Measurements from ENCODE around the gene ZDHHC3.
"Not testable (repeated sequence)": the region's sequence is repeated elsewhere in the genome, so short reads cannot be mapped to it uniquely, and the experiment has no call there.

ZDHHC3 gene

DNA sequence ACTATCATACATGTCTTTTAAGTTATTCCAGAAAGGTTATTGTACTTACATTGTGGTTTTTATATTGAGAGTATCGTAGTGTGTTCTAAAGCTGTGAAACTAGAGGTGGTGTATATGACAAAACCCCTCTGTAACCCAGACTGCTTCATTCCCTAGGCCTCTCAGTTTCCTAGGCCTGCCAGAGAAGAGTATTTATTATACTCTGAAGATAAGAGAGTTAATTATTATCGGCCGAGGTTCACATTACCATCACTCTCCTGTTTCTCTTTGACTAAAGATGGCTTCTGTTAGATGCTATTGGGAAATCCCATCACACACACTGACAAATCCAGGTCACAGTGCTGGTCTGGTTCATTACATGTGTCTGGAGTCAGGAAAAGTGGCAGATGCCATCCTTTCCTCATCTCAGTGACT is 20.6 kb upstream of the ZDHHC3 start:
- no peak for DNase-seq (ENCODE audit: low read depth in 2 of 2, low spot score in 1 of 2)

DNA sequence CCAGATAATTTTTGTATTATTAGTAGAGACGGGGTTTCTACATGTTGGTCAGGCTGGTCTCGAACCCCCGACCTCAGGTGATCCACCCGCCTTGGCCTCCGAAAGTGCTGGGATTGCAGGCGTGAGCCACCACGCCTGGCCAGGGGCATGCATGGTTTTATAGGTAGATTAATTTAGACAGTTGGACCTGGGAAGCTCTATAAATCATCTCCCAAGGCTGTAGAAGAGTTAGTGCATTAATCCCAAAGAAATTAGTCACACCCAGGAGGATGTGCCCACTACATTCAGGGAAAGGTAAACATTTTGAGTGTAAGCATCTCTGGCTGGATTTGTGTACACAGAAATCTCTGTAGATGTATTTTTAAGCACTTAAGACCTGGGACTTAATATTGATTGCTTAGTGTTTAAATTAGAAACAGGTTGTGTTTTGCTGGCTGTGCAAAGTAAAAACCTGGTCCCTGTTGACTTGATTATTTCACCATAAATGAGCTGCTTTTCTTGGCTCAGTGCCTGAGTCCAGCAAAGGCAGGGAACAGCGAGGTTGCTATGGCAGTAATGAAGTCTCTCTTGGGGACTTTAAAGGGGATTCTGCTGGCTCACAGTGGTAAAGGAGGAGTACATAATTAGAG is 19.3 kb upstream of the ZDHHC3 start:
- DNase-seq (ENCODE audit: low read depth in 2 of 2, low spot score in 1 of 2), result no peak

DNA sequence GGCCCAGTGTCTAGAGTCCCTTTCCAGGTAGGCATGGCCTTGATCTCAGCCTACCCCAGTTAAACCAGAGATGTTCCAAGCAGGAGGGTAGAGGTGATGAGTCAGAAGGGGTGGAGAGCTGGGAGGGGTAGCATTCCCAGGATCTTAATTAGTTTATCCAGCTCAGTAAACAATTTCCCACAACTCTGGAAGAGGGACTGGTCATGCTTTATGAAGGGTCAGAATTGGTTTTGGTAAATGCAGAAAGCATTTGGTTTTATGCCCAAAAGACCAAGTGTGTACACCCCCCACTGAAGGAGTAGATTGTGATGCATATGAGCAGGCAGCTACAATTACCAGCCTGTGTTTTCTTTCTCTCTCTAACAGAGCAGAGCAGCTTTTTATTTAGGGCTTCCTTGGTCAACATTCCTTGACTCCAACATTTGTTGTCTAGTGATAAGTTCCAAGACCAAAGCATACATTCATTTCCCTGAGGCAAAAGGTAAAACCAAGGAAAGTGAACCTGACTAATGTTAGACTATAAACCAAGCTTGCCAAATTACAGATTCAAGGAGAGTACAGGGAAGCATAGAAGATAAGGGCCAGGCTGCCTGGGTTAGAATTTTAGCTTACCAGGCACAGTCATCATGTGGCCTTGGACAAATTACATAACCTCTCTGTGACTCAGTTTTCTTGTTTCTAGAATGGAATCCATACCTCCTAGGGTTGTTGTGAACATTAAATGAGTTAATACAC is 17.7 kb upstream of the ZDHHC3 start:
- no peak for DNase-seq (ENCODE audit: low read depth in 2 of 2, low spot score in 1 of 2)

DNA sequence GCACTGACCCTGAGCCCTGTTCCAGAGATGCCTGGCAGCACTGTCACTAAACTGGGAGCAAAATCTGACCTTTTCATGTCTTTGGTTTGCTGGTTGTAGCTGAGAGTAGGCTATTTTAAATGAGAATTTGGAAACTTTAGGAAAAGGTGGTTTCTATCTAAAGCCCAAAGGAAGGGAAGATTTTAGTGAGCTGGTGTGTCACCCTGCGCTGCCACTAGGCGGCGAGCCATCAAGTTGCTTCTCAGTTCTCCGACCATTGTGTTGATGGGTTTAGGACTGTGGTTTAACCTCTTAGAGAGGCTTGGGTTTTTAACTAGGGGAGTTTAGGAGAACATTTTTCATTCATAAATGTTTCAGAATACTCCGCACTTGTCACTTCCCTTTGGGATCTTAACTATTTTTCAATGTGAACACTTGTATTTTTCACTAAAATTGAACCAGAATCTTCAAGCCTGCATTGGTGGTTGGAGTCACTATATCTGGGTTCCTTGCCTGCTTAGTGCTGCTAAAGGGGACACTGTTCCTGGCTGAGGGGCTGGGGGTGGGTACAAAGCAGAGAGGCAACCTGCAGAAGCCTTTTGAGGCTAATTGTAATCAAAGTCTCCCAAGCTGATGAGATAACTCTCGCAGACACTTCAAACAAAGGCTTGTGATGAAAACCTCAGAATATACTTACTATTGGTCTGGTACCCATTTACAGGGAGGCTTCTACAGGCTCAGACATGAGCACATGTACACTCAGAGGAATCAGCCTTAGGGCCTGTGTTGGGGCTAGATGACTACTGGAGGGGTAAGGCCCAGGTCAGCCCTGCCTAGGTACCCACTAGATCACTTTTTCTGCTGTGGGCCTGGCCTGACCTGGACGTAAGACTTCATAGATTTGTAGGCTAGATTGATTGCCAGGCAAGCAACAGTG is 16.8 kb upstream of the ZDHHC3 start:
- DNase-seq (ENCODE audit: low read depth in 2 of 2, low spot score in 1 of 2), result no peak

DNA sequence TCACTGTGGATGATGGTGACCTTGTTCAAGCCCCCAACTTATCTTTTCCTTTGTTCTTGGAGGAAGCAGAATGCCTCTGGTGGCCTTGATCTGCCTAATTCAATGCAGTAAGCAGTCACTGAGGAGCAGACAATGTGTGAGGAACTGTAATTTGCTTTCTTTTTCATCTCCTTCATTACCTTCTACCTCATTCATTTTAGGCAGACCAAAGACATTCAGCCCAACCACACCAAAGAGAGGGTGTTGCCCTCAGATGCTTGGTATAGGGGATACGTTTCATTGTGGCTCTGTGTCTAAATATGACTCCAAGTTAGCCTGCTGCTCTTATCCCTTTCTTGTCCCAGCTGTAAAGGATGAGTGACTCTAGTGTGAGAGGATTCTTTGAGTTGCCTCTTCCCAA is 15.4 kb upstream of the ZDHHC3 start:
- DNase-seq (ENCODE audit: low read depth in 2 of 2, low spot score in 1 of 2), result no peak

DNA sequence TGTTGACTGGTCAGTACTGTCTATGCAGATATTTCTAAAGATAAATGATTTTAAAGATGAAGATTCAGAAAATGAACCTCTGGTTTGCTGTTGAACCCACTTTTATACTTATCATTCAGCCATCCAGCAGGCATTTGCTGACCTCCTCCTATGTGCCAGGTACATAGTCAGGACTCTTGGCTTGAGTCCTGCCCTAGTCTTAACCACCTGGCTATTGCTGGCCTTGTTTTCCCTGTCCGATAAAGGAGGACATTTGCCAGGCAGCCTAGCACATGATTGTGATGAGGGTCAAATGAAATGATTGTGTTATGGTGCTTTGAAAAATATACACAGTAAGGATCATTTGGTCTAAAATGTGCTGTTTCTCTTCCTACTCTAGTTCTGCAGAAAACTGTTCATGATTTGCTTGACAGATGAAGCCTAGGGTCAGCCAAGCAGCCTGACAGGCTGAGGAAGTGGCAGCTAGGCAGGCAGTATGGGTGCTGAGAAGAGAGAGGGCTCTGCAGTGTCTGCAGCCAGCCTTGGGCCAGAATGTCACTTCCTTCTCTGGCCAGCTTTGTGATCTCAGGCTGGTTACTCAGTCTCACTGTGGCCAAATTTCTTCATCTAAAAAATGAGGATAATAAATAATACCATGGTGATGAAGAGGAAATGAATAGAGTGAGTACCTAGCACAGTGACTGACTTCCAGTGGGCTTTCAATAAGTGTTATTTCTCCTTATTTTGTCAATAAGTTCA is 13.8 kb upstream of the ZDHHC3 start:
- DNase-seq (ENCODE audit: low read depth in 2 of 2, low spot score in 1 of 2), result no peak

DNA sequence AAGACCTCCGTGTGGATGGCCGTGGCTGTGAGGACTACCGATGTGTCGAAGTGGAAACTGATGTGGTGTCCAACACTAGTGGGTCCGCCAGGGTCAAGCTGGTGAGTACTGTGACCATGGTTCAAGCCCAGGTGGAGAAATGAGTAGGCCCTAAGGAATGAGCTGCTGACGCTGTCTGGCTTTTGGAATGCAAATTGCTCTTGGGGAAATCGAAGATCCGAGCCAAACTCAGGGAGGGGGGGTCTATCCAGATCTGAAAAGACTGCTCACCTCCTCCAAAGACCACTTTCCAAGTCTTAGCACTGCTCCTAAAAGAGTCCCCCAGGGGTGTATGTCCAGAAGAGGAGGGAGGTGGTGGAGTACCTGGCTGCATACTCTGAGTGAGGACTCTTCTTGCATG is 13.2 kb upstream of the ZDHHC3 start:
- DNase-seq (ENCODE audit: low read depth in 2 of 2, low spot score in 1 of 2), result no peak

DNA sequence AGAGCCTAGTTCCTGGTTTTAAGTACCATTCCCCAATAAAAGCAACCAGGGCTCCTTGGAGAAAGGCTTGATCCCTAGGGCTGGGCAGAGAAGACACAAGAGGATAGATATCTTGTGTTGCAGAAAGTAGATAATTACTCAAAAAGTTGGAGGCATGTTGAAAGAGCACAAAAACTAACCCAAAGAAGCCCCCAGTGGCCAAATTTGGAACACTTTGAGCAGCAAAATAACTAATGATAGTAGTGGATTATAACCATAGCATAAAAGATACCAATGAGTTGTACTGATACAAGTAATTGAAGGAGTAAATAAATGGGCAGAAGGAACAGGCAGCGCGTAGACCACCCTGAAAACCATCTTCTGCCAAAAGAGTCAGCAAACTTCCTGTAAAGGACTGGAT is 12.1 kb upstream of the ZDHHC3 start:
- no peak for DNase-seq (ENCODE audit: low read depth in 2 of 2, low spot score in 1 of 2)

DNA sequence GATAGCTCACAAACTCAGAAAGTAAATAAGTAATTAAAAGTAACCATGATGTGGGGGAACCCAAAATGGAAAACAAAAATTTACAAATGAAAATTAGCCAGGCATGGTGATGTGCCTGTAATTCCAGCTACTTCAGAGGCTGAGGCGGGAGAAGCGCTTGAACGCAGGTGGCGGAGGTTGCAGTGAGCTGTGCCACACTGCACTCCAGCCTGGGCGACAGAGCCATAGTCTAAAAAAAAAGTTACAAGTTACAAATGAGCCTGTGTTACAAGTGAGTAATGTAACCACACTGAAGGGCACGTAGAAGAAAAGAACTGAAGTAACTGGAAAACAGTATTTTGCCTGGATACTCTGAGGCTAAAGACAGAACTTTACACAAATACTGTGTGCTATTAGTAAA is 11.4 kb upstream of the ZDHHC3 start:
- DNase-seq (ENCODE audit: low read depth in 2 of 2, low spot score in 1 of 2), result no peak

DNA sequence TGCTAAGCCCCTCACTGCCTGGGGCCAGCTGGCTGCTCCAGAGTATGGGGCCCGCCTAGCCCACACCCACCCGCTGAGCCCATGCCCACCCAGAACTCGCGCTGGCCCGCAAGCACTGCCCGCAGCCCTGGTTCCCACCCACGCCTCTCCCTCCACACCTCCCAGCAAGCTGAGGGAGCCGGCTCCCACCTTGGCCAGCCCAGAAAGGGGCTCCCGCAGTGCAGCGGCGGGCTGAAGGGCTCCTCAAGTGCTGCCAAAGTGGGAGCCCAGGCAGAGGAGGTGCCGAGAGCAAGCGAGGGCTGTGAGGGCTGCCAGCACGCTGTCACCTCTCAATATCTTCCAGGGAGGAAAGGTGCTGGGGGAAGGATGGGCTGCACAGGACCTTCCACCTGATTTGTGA is 10.4 kb upstream of the ZDHHC3 start:
- not testable (repeated sequence) for DNase-seq (ENCODE audit: low read depth in 2 of 2, low spot score in 1 of 2)

DNA sequence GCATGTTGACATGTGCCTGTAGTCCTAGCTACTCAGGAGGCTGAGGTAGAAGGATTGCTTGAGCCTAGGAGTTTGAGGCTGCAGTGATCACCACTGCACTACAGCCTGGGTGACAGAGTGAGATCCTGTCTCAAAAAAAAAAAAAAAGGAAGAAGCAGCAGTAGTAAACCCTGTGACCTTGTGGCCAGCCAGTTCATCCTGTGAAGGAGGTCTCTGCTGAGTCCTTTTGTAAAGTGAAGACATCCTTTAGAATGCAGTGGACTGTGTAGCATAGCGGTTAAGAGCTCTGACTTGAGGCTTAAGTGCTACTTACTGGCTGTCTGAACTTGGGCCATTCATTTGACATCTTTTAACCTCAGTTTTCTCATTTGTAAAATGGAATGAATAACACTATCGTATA is 8.4 kb upstream of the ZDHHC3 start:
- no peak for DNase-seq (ENCODE audit: low read depth in 2 of 2, low spot score in 1 of 2)

DNA sequence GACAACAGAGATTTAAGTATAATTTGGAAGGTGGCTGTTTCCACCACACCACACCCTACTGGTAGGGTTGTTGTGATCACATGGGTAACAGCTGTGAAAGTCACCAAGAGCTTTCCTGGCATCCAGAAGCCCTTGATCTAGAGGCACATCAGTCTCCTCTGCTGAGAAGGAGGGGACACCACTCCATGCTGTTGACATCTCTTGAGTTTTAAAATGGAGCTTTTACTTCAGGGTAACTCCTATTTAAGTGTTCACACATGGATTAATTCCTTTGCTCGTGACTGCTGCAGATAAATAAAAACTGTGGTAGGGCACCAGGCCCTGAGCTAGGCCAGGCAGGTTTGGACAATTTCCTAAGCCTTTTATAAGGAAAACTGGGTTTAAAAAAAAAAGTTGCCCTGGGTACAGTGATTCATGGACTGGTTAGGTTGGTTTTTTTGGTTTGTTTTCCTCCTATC is 7.5 kb upstream of the ZDHHC3 start:
- no peak for DNase-seq (ENCODE audit: low read depth in 2 of 2, low spot score in 1 of 2)

DNA sequence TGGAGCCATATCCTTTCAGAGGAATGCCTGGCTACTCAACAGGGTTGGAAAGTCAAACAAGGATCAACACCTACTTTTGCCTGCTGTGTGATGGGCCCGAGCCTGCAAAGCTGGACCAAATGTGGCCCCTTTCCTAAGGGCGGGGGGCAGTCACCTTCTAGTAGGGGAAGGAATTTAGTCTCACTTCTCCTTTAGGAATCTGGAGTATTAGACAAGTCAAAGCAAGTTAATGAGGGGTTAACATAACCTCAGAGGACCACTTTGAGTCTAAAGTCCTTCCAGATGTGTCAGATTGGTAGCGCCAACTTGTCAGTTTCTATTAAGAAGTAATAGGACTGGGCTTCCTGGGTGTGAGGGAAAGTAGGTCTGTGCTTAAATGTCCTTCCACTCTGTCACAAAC is 6.8 kb upstream of the ZDHHC3 start:
- no peak for DNase-seq (ENCODE audit: low read depth in 2 of 2, low spot score in 1 of 2)

DNA sequence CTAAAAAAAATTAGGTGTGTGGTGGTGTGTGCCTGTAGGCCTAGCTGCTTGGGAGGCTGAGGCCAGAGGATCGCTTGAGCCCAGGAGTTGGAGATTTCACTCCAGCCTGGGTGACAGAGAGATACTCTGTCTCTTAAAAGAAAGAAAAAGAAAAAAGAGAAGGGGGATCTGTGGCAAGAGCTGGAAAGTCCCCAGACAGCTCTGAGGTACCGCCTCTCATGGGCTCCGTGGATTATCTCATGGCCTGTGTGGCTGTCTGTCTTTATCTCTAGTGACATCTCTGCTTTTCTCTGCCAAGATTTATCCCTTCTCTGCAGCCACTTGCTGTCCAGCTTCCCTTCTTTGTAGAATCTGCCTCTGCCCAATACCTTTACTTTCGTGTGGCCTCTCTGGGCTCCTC is 5.8 kb upstream of the ZDHHC3 start:
- no peak for DNase-seq (ENCODE audit: low read depth in 2 of 2, low spot score in 1 of 2)

DNA sequence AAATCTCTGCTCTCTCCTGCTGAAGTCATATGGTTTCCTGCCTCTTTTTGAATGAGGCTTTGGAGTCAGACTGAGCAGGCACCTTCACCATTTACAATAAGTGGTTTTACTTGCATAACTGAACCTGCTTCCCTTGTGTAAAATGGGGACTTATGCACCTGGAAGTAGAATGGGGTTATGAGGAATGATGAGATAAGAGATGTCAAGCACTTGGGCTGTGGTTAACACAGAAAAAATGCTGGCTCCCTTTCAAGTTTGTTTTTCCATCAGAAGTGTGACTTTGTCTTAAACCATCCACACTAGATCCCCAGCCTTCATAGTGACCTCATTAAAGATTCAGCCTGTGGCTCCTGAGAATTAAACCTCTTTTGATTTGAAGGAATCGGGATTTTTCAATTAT is 5.2 kb upstream of the ZDHHC3 start:
- DNase-seq (ENCODE audit: low read depth in 2 of 2, low spot score in 1 of 2), result no peak

DNA sequence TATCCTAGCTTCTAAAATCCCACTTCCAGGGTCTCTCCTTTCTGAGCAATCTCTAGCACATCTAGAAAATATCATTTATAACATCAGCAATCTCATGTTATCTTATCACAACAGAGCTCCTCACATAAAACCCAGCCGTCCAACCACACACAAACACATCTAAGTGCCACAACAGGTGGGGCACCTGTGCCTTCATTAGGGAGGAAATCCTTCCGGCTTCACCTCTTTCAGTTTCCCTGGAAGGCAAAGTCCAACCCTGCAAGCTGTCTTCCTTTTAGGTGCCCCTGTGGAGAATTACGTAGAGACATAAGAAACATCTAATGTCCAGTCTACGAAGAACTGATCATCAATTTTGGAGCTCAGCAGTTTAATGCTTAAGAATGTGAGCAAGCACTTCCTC is 1.6 kb downstream of the ZDHHC3 start:
- no peak for DNase-seq (ENCODE audit: low read depth in 2 of 2, low spot score in 1 of 2)

DNA sequence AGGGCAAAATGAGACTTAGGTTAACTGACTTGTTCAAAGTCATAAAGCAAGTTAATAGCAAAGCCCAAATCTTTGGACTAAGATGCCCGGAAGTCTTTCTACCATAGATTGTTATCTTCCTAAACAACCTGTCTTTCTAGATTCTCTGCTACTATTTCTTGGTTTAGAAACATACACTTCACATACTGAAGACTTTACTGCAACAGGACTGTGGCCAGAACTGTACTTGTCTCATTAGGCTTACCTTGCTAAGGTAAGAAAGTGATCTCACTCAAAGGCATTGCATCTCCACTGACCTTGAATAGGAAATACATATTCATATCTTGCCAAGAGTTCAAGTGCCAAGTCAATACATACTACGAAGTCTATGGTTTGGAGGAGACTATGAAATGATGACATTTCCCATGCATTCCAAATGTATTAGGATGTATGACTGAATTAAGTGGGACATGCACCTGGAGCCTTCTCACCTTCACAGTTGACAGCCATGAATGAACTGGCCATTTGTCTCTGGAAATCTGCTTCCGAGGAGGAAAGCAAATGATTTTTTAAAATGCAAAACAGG is 5.0 kb downstream of the ZDHHC3 start:
- no peak for DNase-seq (ENCODE audit: low read depth in 2 of 2, low spot score in 1 of 2)

DNA sequence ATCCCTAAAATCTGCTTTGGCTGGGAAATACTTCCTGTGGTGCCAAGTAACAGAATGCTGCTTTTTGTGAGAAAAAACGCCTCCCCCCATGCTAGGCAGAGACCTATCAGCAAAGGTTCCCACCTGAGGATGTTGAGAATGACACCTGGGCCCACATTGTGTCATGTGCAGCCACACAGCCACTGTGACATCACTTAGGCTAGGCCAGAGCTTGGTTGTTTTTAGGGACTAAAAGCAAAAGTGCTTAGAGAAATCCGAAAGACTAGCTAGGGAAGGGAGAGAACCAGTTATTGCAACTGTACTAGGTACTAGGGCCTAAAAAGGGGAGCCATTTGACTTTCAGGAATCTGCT is 6.2 kb downstream of the ZDHHC3 start:
- no peak for DNase-seq (ENCODE audit: low read depth in 2 of 2, low spot score in 1 of 2)

DNA sequence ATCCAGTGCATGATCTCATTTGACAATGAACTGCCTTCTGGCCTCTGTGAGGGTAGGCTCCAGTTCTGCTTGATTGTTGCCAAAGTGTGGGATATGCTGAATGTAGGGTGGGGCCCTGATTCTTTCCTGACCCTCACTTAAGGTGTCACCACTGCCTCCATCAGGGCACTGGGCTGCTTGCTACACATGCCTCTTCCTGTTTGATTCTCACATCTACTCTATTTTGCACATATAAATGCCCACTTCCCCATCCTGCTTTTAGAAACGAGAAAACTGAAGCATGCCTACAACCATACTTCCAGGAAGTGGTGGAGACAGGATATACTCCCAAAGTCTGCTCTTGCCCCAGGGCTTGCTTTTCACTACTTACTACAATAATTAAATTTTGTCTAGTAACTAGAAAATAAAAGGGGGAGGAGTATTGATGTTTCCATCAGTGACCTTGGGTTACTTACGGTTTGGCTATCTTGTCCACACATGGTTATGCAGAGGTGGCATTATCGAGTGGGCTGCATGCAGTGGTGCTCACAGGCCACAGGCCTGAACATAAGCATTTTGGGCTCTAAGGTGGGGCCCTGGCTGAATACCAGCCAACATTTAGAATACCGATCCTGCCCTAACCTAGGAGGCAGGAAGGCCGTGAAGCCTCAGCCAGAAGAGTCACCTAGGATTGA is 6.7 kb downstream of the ZDHHC3 start:
- DNase-seq (ENCODE audit: low read depth in 2 of 2, low spot score in 1 of 2), result no peak

DNA sequence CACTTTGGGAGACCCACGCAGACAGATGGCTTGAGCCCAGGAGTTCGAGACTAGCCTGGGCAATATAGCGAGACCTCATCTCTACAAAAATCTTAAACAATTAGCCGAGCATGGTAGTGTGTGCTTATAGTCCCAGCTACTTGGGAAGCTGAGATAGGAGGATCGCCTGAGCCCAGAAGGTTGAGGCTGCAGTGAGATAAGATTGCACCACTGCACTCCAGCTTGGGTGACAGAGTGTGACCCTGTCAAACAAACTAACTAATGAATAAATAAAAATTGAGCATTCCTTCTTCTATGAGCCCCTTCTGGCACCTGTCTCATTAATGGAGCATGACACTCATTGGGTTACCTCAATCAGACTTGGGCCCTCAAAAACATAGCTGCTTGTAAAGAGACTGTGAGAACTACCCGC is 7.5 kb downstream of the ZDHHC3 start:
- no peak for DNase-seq (ENCODE audit: low read depth in 2 of 2, low spot score in 1 of 2)

Data from stimulated activated CD8-positive, alpha-beta memory T cell treated with anti-CD3 and anti-CD28 coated beads, Interleukin-4, amount 100 ng/mL, for 1 hour (primary cell).